ENCODE data around the gene E2F6. TPM values are rescaled to one million over a fixed set of nuclear protein-coding genes. Genes with fewer than 3 reads are reported as not detected.

The E2F6 gene
- total and polyA plus RNA-seq, 2 of the 13 experiments (the other 11 are each of a cell fraction or from before 2014, with no cell fraction given): 27.3 to 36.0 TPM

GRCh38 chr2:11506611-11506969, 40.6 kb upstream of the E2F6 start (continued):
- TF ChIP-seq DRAP1 (CRISPR knock-in tag; IDR thresholded peaks at IDR 0.05) (peak; percentile 55; the same call in 1 of the 2 replicates), GATAD2A (CRISPR knock-in tag; IDR thresholded peaks at IDR 0.05) (peak; percentile 64; the same call in 1 of the 2 replicates), HINFP (CRISPR knock-in tag; IDR thresholded peaks at IDR 0.05; ENCODE audit: low read depth) (0 out of 2 replicates have a peak, but pooled peaks have one; percentile 26), ZMAT3 (CRISPR knock-in tag; conservative IDR thresholded peaks at IDR 0.05) (no peak), NR2F1 (CRISPR knock-in tag; IDR thresholded peaks at IDR 0.05) (no peak), ZNF143 (CRISPR knock-in tag; IDR thresholded peaks at IDR 0.05) (peak; percentile 65), ZBTB1 (CRISPR knock-in tag; IDR thresholded peaks at IDR 0.05; ENCODE audit: borderline replicate concordance) (no peak), GRHL1 (CRISPR knock-in tag; conservative IDR thresholded peaks at IDR 0.05) (no peak), ZNF512 (CRISPR knock-in tag; IDR thresholded peaks at IDR 0.05) (no peak), ONECUT2 (CRISPR knock-in tag; IDR thresholded peaks at IDR 0.05) (no peak), HNF4G (IDR thresholded peaks at IDR 0.05; ENCODE audit: borderline replicate concordance, low read depth, low read length) (peak; percentile 45; the same call in 1 of the 2 replicates), HNF4G (CRISPR knock-in tag; IDR thresholded peaks at IDR 0.05; ENCODE audit: borderline replicate concordance, low read depth) (no peak), EEA1 (CRISPR knock-in tag; IDR thresholded peaks at IDR 0.05; ENCODE audit: borderline replicate concordance) (no peak), ZNF784 (CRISPR knock-in tag; IDR thresholded peaks at IDR 0.05; ENCODE audit: borderline replicate concordance) (no peak), ZNF572 (CRISPR knock-in tag; IDR thresholded peaks at IDR 0.05) (no peak), FOSL1 (CRISPR knock-in tag; IDR thresholded peaks at IDR 0.05; ENCODE audit: borderline replicate concordance) (no peak), ZNF720 (CRISPR knock-in tag; IDR thresholded peaks at IDR 0.05) (no peak), RAD21 (CRISPR knock-in tag; IDR thresholded peaks at IDR 0.05) (peak; percentile 44; the same call in 1 of the 2 replicates), ZNF562 (CRISPR knock-in tag; IDR thresholded peaks at IDR 0.05; ENCODE audit: borderline replicate concordance) (no peak), DPF2 (CRISPR knock-in tag; IDR thresholded peaks at IDR 0.05; ENCODE audit: borderline replicate concordance, low read depth) (peak; percentile 26; the same call in 1 of the 2 replicates), NCOR1 (IDR thresholded peaks at IDR 0.05; ENCODE audit: borderline replicate concordance, low read length) (no peak), CREB3 (CRISPR knock-in tag; IDR thresholded peaks at IDR 0.05) (0 out of 2 replicates have a peak, but pooled peaks have one; percentile 82), ZNF501 (CRISPR knock-in tag; IDR thresholded peaks at IDR 0.05) (no peak), MXD4 (CRISPR knock-in tag; IDR thresholded peaks at IDR 0.05) (peak; percentile 4; the same call in 1 of the 2 replicates)

Measured in HepG2 (cell line).